ENCODE data around the gene DUOX1. TPM values are rescaled to one million over a fixed set of nuclear protein-coding genes. Genes with fewer than 3 reads are reported as not detected.
A peak's percentile ranks its signal among the peaks of the same experiment; 100 is the strongest.

The DUOX1 gene
- total RNA-seq, 1 donor from 2014 or later, result not detected

DNA sequence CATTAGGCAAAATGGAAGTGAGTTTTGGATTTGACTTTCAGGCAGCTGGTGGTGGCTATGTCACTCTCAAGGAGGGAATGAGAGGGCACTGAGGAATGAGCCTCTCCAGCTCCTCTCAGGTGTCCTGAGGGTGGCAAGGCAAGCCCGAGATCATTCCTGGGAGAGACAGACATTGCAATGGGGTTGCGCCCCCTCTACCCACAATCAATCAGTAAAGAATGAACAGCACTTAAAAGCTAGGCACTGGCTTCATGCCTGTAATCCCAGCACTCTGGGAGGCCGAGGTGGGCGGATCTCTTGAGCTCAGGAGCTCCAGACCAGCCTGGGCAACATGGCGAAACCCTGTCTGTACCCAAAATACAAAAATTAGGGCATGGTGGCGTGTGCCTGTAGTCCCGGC lies 72.1 kb downstream of the DUOX1 start:
- no peak for DNase-seq (ENCODE audit: low read depth, low spot score)
- Mint-ChIP-seq H3K27ac (ENCODE audit: unreplicated experiment) (no peak overlapping the region), H3K27me3 (ENCODE audit: low read depth) (peaks cover 29% of the 10 kb centered on the region), H3K36me3 (ENCODE audit: low read depth) (peaks cover 6% of the 10 kb centered on the region), H3K4me3 (no peak overlapping the region), H3K4me1 (peaks cover 19% of the 10 kb centered on the region), H3K9me3 (peaks cover 3% of the 10 kb centered on the region)
- TF ChIP-seq, protein P1, sequence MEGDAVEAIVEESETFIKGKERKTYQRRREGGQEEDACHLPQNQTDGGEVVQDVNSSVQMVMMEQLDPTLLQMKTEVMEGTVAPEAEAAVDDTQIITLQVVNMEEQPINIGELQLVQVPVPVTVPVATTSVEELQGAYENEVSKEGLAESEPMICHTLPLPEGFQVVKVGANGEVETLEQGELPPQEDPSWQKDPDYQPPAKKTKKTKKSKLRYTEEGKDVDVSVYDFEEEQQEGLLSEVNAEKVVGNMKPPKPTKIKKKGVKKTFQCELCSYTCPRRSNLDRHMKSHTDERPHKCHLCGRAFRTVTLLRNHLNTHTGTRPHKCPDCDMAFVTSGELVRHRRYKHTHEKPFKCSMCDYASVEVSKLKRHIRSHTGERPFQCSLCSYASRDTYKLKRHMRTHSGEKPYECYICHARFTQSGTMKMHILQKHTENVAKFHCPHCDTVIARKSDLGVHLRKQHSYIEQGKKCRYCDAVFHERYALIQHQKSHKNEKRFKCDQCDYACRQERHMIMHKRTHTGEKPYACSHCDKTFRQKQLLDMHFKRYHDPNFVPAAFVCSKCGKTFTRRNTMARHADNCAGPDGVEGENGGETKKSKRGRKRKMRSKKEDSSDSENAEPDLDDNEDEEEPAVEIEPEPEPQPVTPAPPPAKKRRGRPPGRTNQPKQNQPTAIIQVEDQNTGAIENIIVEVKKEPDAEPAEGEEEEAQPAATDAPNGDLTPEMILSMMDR (conservative IDR thresholded peaks at IDR 0.05), result no peak

DNA sequence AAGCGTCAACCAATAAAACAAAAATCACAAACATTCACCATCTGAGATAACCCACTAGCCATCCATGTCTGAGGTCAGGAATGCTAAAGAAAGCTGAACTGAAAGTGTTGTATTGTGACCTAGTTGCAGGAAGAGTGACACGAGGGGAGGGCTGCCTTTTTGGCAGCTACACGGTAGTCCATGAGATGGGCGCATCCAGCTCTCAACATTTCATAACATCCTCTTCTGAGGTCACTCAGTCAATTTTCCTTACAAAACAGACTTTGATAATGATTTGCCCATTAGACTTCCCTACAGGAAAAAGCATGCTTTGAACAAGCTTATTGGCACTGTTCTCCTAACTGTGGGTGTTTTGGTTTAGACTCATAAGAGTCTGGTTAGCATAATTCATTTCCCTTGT lies 73.4 kb downstream of the DUOX1 start:
- TF ChIP-seq, protein P1 (conservative IDR thresholded peaks at IDR 0.05), result no peak
- Mint-ChIP-seq H3K4me1 (peaks cover 14% of the 10 kb centered on the region), H3K9me3 (peaks cover 2% of the 10 kb centered on the region), H3K36me3 (ENCODE audit: low read depth) (peaks cover 6% of the 10 kb centered on the region), H3K27me3 (ENCODE audit: low read depth) (peaks cover 38% of the 10 kb centered on the region), H3K27ac (ENCODE audit: unreplicated experiment) (no peak overlapping the region), H3K4me3 (peak overlapping the region; percentile 45)
- no peak for DNase-seq (ENCODE audit: low read depth, low spot score)

DNA sequence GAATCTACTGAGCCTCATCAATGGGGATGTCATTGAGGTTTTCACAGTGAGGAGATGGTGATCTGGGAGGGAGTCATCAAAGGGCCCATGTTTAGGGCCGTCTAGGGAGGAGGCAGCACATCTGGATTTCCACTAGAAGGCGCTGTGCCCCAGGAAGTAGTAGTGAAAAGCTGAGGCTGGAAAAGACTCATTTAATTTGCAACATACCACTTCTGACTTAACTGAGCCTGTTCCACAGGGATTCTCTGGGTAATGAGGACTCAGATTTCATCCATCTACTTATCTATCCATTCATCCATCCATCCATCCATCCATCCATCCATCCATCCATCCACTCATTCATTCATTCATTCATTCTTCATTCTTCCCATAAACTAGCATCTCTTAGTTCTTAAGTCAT lies 75.4 kb downstream of the DUOX1 start:
- DNase-seq (ENCODE audit: low read depth, low spot score), result peak; percentile 71
- peak overlapping the region; percentile 63 for H3K4me3 Mint-ChIP-seq
- peaks cover 30% of the 10 kb centered on the region for H3K27me3 Mint-ChIP-seq (ENCODE audit: low read depth)
- TF ChIP-seq, protein P1 (conservative IDR thresholded peaks at IDR 0.05), result peak; percentile 91
- no peaks in the 10 kb centered on the region for H3K9me3 Mint-ChIP-seq
- no peaks in the 10 kb centered on the region for H3K4me1 Mint-ChIP-seq
- H3K36me3 Mint-ChIP-seq (ENCODE audit: low read depth), result no peaks in the 10 kb centered on the region
- no peak overlapping the region for H3K27ac Mint-ChIP-seq (ENCODE audit: unreplicated experiment)

DNA sequence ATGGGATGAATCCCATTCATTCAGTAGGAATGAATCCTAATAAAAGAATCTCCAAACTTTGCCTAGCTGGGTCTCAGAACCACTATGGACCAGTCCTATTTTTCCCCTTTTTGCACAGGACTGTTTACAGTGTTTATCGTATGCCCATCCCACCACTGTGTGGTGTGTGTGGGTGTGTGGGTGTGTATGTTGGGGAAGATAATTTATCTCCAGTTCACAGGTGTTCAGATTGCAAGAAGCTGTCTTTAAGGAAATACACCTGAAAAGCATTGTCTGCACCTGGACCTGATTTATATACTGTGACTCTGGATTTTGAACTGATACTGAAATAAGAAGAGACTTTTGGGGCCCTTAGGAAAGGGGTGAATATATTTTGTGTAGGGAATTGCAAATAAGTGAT lies 82.7 kb downstream of the DUOX1 start:
- no peaks in the 10 kb centered on the region for H3K9me3 Mint-ChIP-seq
- DNase-seq (ENCODE audit: low read depth, low spot score), result no peak
- peaks cover 18% of the 10 kb centered on the region for H3K27me3 Mint-ChIP-seq (ENCODE audit: low read depth)
- H3K36me3 Mint-ChIP-seq (ENCODE audit: low read depth), result no peaks in the 10 kb centered on the region
- H3K4me1 Mint-ChIP-seq, result no peaks in the 10 kb centered on the region
- H3K4me3 Mint-ChIP-seq, result no peak overlapping the region
- no peak overlapping the region for H3K27ac Mint-ChIP-seq (ENCODE audit: unreplicated experiment)
- TF ChIP-seq, protein P1 (conservative IDR thresholded peaks at IDR 0.05), result no peak

Other genes with a start within 250 kb of the DUOX1 start
- not detected in 2 replicates for gene TERB2, start 173.3 kb upstream of the DUOX1 start, total RNA-seq
- 54.8 and 58.2 TPM in 2 replicates for gene SORD, start 106.8 kb upstream of the DUOX1 start, total RNA-seq
- gene DUOX2, start 15.8 kb upstream of the DUOX1 start, total RNA-seq, result 0.02 TPM in 1 of 2 replicates, not detected in the other
- gene DUOXA2, start 15.7 kb upstream of the DUOX1 start, total RNA-seq, result not detected in 2 replicates
- not detected in 2 replicates for gene DUOXA1, start 115 bp upstream of the DUOX1 start, total RNA-seq
- 55.0 and 59.0 TPM in 2 replicates for gene SHF, start 58.0 kb downstream of the DUOX1 start, total RNA-seq
- gene SLC28A2, start 122.2 kb downstream of the DUOX1 start, total RNA-seq, result not detected in 2 replicates
- 9.7 and 10.7 TPM in 2 replicates for gene GATM, start 248.6 kb downstream of the DUOX1 start, total RNA-seq